ENCODE measurements around the gene RRP9. TPM values are rescaled to one million over a fixed set of nuclear protein-coding genes. Genes with fewer than 3 reads are reported as not detected.
"Not testable (repeated sequence)": the region's sequence is repeated elsewhere in the genome, so short reads cannot be mapped to it uniquely, and the experiment has no call there.

The RRP9 gene, protein sequence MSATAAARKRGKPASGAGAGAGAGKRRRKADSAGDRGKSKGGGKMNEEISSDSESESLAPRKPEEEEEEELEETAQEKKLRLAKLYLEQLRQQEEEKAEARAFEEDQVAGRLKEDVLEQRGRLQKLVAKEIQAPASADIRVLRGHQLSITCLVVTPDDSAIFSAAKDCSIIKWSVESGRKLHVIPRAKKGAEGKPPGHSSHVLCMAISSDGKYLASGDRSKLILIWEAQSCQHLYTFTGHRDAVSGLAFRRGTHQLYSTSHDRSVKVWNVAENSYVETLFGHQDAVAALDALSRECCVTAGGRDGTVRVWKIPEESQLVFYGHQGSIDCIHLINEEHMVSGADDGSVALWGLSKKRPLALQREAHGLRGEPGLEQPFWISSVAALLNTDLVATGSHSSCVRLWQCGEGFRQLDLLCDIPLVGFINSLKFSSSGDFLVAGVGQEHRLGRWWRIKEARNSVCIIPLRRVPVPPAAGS
- 100 to 1,000 TPM; 164 to 224 (median 219) TPM for total RNA-seq

GRCh38 chr3:51941798-51942602 is at the start of gene RRP9, which contains the start of gene PARP3:
Gene RRP9, minus strand, starts transcription at chr3:51941904. Its CDS starts 37 bp downstream, at chr3:51941867.
Gene PARP3, plus strand, starts transcription at chr3:51942363. Its CDS starts 993 bp downstream, at chr3:51943356.
- Mint-ChIP-seq H3K36me3 (ENCODE audit: insufficient read depth) (peaks cover 30% of the 10 kb centered on the region), H3K4me3 (peak within 1 kb of the TSS; percentile 97), H3K4me1 (ENCODE audit: low read depth) (peaks cover 29% of the 10 kb centered on the region), H3K9me3 (no peaks in the 10 kb centered on the region), H3K27me3 (ENCODE audit: low read depth) (no peaks in the 10 kb centered on the region)
- ATAC-seq (peak; percentile 92 to 93), DNase-seq (peak; percentile 99)

GRCh38 chr3:51990501-51990971 is 48.8 kb upstream of the RRP9 start:
- Mint-ChIP-seq H3K4me1 (ENCODE audit: low read depth) (peaks cover 28% of the 10 kb centered on the region), H3K36me3 (ENCODE audit: insufficient read depth) (peaks cover 35% of the 10 kb centered on the region)
- H3K27me3 Mint-ChIP-seq (ENCODE audit: low read depth); H3K4me3 Mint-ChIP-seq; H3K9me3 Mint-ChIP-seq; ATAC-seq; DNase-seq: not testable (repeated sequence)

- Mint-ChIP-seq H3K9me3 (no peaks in the 10 kb centered on the region), H3K4me1 (ENCODE audit: low read depth) (peaks cover 21% of the 10 kb centered on the region), H3K4me3 (no peak overlapping the region), H3K27me3 (ENCODE audit: low read depth) (no peaks in the 10 kb centered on the region), H3K36me3 (ENCODE audit: insufficient read depth) (peaks cover 15% of the 10 kb centered on the region)
- no peak for DNase-seq
- ATAC-seq: no peak
These were observed 46.8 kb upstream of the RRP9 start for GRCh38 chr3:51988286-51989146.

GRCh38 chr3:51987568-51987967 is 45.9 kb upstream of the RRP9 start:
- Mint-ChIP-seq H3K27me3 (ENCODE audit: low read depth) (no peaks in the 10 kb centered on the region), H3K4me3 (no peak overlapping the region), H3K36me3 (ENCODE audit: insufficient read depth) (peaks cover 9% of the 10 kb centered on the region), H3K4me1 (ENCODE audit: low read depth) (peaks cover 20% of the 10 kb centered on the region), H3K9me3 (no peaks in the 10 kb centered on the region)
- ATAC-seq: no peak
- DNase-seq: no peak

DNA sequence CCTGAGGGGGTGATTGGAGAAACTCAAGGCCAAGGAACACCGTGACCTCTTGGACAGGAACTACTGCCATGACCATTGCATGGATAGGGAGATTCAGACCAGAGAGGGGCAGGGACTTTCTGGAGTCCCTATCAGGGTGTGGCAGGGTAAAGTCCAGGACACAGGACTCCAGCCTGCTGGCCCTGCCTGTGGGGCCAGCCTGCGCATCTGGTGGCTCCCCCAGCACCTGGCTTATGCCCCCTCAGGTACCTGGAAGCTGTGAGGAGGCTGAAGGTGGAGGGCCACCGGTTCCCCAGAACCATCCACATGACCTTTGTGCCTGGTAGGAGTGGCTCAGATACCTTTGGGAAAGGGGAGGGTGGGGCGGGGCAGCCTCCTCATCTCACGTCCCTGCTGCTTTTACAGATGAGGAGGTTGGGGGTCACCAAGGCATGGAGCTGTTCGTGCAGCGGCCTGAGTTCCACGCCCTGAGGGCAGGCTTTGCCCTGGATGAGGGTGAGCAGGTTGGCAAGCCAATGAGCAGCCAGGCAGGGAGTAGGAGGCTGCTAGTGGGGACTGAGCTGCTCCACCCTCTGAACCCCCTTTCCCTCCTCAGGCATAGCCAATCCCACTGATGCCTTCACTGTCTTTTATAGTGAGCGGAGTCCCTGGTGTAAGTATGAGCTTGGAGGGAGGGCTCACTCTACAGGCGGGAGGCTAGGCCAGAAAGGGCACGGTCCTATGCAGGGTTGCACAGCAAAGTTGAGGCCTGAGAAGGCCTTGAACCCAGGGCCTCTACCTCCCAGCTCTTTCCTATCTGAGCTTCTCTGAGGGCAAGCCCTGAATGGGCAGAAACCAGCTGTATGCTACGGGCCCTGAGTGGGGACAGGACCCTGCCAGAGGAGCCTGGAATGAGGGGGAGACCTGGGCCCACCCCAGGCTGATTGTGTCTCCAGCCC is 44.6 kb upstream of the RRP9 start:
- ATAC-seq (no peak), DNase-seq (no peak)
- Mint-ChIP-seq H3K9me3 (no peaks in the 10 kb centered on the region), H3K4me3 (no peak overlapping the region), H3K27me3 (ENCODE audit: low read depth) (no peaks in the 10 kb centered on the region), H3K4me1 (ENCODE audit: low read depth) (peaks cover 19% of the 10 kb centered on the region), H3K36me3 (ENCODE audit: insufficient read depth) (peaks cover 3% of the 10 kb centered on the region)

DNA sequence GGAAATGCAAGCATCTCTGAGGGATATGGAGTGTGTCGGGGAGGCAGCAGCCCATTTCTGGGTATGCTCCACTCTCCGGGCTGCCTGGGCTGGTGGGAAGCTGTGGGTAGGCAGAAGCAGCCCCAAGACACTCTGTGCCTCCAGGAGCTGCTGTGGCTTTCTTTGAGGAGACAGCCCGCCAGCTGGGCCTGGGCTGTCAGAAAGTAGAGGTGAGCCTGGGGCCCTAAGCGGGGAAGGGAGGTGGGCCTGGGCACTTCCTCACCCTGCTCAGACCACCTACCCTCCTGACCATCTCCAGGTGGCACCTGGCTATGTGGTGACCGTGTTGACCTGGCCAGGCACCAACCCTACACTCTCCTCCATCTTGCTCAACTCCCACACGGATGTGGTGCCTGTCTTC is 43.4 kb upstream of the RRP9 start:
- ATAC-seq (no peak), DNase-seq (no peak)
- H3K9me3 Mint-ChIP-seq: no peaks in the 10 kb centered on the region
- no peaks in the 10 kb centered on the region for H3K36me3 Mint-ChIP-seq (ENCODE audit: insufficient read depth)
- peaks cover 22% of the 10 kb centered on the region for H3K4me1 Mint-ChIP-seq (ENCODE audit: low read depth)
- H3K27me3 Mint-ChIP-seq (ENCODE audit: low read depth): no peaks in the 10 kb centered on the region
- no peak overlapping the region for H3K4me3 Mint-ChIP-seq

DNA sequence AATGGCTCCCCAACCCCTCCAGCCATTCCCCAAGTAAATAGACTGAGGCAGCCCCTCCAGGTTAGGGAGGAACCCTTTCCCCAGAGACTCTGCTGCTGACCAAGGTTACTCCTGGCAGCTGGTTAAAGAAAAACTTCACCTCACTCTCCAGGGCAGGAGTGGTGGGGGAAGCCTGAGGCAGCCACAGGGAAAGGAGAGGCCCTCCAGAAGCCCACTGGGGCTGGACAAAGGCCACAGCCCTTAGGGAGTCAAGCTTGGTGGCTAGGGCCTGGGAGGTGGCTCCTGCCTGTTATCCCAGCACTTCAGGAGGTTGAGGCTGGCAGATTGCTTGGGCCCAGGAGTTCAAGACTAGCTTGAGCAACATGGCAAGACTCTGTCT is 42.6 kb upstream of the RRP9 start:
- H3K27me3 Mint-ChIP-seq (ENCODE audit: low read depth): no peaks in the 10 kb centered on the region
- peaks cover 22% of the 10 kb centered on the region for H3K4me1 Mint-ChIP-seq (ENCODE audit: low read depth)
- ATAC-seq (no peak), DNase-seq (no peak)
- H3K4me3 Mint-ChIP-seq: peak overlapping the region; percentile 93
- no peaks in the 10 kb centered on the region for H3K9me3 Mint-ChIP-seq
- no peaks in the 10 kb centered on the region for H3K36me3 Mint-ChIP-seq (ENCODE audit: insufficient read depth)

DNA sequence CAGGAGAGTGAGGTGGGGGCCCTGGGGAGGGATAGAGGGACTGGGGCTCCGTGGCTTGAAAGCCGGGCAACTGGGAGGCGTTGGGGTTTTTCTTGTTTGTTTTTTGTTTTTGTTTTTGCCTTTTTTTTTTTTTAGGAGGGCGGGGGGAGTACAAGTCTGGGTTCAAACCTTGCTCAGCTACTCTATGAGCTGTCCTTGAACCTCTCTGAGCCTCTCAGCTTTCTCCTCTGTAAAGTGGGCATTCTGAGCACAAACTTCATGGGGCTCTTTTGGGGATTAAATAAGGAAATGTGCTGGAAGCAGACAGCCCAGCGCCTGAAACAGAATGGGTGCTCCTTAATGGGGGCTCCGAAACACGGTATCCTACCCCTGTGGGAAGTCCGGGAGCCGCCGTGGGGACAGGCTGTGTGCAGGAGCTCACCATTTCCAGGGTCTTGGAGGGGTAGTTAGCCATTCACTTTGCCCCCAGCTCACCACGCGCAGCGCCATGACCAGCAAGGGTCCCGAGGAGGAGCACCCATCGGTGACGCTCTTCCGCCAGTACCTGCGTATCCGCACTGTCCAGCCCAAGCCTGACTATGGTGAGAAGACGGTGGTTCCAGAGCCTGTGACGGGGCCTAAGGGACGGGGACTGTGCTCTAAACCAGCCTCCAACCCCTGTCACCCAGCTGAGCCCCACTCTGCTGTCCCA is 42.0 kb upstream of the RRP9 start:
- ATAC-seq (no peak), DNase-seq (no peak)
- H3K4me3 Mint-ChIP-seq: peak overlapping the region; percentile 93

DNA sequence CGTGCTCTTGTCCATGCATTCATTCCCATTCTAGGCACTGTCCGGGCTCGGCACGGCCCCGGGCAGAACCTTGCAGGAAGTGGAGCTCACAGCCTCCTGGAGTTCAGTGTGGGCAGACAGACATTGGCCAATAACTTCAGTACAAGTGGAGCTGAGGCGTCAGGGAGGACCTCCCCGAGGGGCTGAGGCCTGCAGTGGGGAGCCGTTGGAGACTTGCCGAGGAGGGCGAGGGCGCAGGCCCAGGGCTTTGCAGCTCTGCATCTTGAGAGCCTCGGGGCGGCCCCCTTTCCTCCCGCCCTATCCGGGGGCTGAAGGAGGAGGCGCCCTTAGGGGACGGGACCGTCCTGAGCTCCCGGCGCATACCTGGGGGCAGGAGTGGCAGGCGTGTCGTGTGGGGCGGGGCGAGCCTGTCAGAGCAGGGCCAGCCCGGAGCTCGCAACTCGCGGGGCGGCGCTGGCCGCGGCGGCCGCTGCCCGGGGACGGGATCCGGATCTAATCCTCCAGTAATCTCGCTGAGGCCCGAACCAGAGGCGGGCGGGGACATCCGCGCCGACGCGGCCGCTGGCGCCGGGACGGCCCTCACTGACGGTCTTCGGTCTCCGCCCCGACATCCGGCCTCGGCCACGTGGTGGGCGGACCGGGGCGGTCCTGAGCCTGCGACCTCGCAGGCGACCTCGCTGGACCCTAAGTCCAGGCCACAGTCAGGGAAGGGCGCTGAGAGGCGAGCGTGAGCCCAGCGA is 41.3 kb upstream of the RRP9 start, which contains the start of gene ACY1:
TSS of gene ACY1 (plus strand) at position 698 of the 740 bp plus-strand sequence. CDS start 530 bp downstream, outside the sequence.
- Mint-ChIP-seq H3K4me1 (ENCODE audit: low read depth) (peaks cover 22% of the 10 kb centered on the region), H3K4me3 (peak within 1 kb of the TSS; percentile 93), H3K36me3 (ENCODE audit: insufficient read depth) (no peaks in the 10 kb centered on the region), H3K9me3 (no peaks in the 10 kb centered on the region), H3K27me3 (ENCODE audit: low read depth) (no peaks in the 10 kb centered on the region)
- DNase-seq (peak; percentile 57), ATAC-seq (peak; percentile 87 to 88)

More for the DNA sequence above, 42.0 kb upstream of the RRP9 start:
- no peaks in the 10 kb centered on the region for H3K27me3 Mint-ChIP-seq (ENCODE audit: low read depth)
- H3K9me3 Mint-ChIP-seq: no peaks in the 10 kb centered on the region
- H3K4me1 Mint-ChIP-seq (ENCODE audit: low read depth): peaks cover 22% of the 10 kb centered on the region
- no peaks in the 10 kb centered on the region for H3K36me3 Mint-ChIP-seq (ENCODE audit: insufficient read depth)

DNA sequence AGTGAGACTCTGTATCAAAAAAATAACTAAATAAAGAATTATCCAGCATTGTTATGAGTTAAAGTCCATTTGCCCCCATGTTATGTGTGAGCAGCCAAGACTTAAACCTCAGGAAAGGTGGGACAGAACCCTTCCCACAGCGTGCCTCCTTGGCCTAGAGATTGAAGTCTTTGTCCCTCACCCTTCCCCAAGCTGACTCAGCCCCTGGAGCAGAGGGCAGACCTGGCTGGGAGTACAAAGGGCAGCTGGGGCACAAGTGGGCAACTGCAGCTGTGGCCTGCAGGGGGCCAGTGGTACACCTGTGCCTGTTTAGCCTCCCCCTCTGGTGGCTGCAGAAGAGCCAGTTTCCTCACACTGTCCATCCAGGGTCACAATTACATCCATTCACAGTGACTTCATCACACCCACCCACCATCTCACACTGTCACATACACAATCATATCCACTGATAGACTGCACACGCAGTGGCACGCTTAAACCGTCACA is 40.7 kb upstream of the RRP9 start:
- Mint-ChIP-seq H3K27me3 (ENCODE audit: low read depth) (no peaks in the 10 kb centered on the region), H3K4me1 (ENCODE audit: low read depth) (peaks cover 23% of the 10 kb centered on the region), H3K36me3 (ENCODE audit: insufficient read depth) (no peaks in the 10 kb centered on the region), H3K4me3 (peak overlapping the region; percentile 93), H3K9me3 (no peaks in the 10 kb centered on the region)
- no peak for DNase-seq
- peak; percentile 28 to 33 for ATAC-seq

DNA sequence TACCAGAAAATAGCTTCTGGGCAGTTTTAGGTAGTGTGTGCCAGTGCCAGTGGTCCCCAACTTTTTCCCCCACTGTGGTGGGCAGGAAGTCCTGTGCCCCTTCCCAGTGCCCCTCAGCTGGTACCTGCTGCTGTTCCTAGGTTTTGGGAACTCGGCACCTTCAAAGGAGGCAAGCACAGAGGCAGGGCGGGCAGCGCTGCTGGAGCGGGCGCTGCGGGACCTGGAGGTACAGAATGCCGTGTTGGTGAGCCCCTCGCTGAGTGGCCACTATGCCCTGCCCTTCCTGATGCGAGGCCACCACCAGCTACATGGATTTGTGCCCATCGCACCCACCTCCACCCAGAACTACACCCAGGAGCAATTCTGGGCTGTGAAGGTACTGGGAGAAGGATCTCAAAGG is 38.5 kb upstream of the RRP9 start:
- Mint-ChIP-seq H3K4me3 (no peak overlapping the region), H3K27me3 (ENCODE audit: low read depth) (no peaks in the 10 kb centered on the region), H3K9me3 (no peaks in the 10 kb centered on the region), H3K4me1 (ENCODE audit: low read depth) (peaks cover 37% of the 10 kb centered on the region), H3K36me3 (ENCODE audit: insufficient read depth) (no peaks in the 10 kb centered on the region)
- ATAC-seq: no peak
- DNase-seq: no peak

GRCh38 chr3:51978143-51978502 is 36.4 kb upstream of the RRP9 start:
- Mint-ChIP-seq H3K36me3 (ENCODE audit: insufficient read depth) (no peaks in the 10 kb centered on the region), H3K4me1 (ENCODE audit: low read depth) (peaks cover 38% of the 10 kb centered on the region), H3K9me3 (no peaks in the 10 kb centered on the region), H3K27me3 (ENCODE audit: low read depth) (no peaks in the 10 kb centered on the region), H3K4me3 (no peak overlapping the region)
- ATAC-seq: no peak
- no peak for DNase-seq

Measured in activated T-cell treated with anti-CD3 and anti-CD28 coated beads, Interleukin-2, amount 50 U/mL, for 4 hours (primary cell).